Neutrophil (primary cell): ENCODE results near the gene TK1.

Source experiments
- H3K27ac ChIP-seq: fragments of 200-600 bp; sonication (generic); 2 replicates; pipeline ENCODE4 v1.5.1; 2016; ENCODE audit warnings: mild to moderate bottlenecking, moderate library complexity
- H3K27me3 ChIP-seq: fragments of 200-600 bp; sonication (generic); 2 replicates; pipeline ENCODE4 v1.6.0; 2016; ENCODE audit warnings: mild to moderate bottlenecking
- H3K36me3 ChIP-seq: fragments of 200-600 bp; sonication (generic); 2 replicates; pipeline ENCODE4 v1.5.1; 2017
- H3K4me1 ChIP-seq, 2 experiments: fragments of 200-600 bp in 1 of 2; sonication (generic) in 1 of 2; 1 replicate in 1 of 2; 2 replicates in 1 of 2; pipeline versions ENCODE4 v1.5.1 to v1.6.1; 2013 to 2016; ENCODE audit warnings: low read depth in 1 of 2, low read length in 1 of 2, mild to moderate bottlenecking in 1 of 2, moderate library complexity in 1 of 2; ENCODE audit not compliant: control insufficient read depth in 1 of 2, insufficient read depth in 1 of 2
- H3K4me3 ChIP-seq, 2 experiments: fragments of 200-600 bp in 1 of 2; sonication (generic) in 1 of 2; 1 replicate in 1 of 2; 2 replicates in 1 of 2; pipeline ENCODE4 v1.5.1; 2013 to 2016; ENCODE audit warnings: low read depth in 1 of 2, low read length in 1 of 2, mild to moderate bottlenecking in 1 of 2, moderate library complexity in 1 of 2
- H3K9me3 ChIP-seq: fragments of 200-600 bp; sonication (generic); 2 replicates; pipeline ENCODE4 v1.5.1; 2016
- CTCF ChIP-seq: fragments of 200-600 bp; sonication (generic); IDR thresholded peaks from 2 replicates; pipeline ENCODE4 v1.5.1; 2016; ENCODE audit warnings: antibody characterized with exemption

Gene TK1

DNA sequence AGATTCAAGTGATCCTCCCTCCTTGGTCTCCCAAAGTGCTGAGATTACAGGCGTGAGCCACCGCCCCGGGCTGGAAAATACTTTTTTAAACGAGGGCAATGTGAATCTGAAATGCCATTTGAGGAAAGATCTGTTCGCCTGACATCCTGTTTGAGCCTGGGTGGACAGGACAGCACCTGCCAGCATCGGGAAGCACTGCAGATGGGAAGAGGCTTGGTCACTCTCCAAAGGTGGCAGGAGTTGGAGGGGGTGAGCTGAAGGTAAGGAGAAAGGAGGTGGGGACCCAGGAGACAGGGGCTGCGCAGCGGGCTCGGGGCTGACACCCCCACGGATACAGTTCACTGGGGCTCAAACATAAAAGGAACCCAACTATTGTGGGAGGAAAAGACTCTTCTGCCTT, 23.3 kb upstream of the TK1 start:
- Histone ChIP-seq H3K36me3 (no peaks in the 10 kb centered on the region), H3K27ac (no peak overlapping the region), H3K27me3 (no peaks in the 10 kb centered on the region), H3K4me3 (no peak overlapping the region), H3K4me1 (peaks cover 10 to 17% of the 10 kb centered on the region in 2 experiments), H3K9me3 (no peaks in the 10 kb centered on the region)
- TF ChIP-seq CTCF, result no peak

DNA sequence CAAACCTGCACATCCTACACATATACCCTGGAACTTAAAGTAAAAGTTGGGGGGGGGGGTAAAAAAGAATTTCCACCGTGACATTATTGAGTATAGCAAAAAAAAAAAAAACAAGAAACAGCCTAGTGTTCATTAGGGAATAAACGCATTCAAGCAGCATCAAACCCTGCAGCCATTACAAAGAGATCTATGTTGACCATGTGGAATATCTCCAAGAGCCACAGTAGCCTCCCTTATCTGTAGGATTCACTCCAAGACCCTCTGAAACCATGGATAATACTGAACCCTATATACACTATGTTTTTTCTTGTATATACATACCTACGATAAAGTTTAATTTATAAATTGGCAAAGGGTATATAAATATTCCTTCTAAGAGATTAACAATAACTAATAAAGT, 21.6 kb upstream of the TK1 start:
- Histone ChIP-seq H3K4me1 (peaks cover 0 to 3% of the 10 kb centered on the region in 2 experiments), H3K9me3 (no peaks in the 10 kb centered on the region), H3K36me3 (no peaks in the 10 kb centered on the region), H3K27me3 (no peaks in the 10 kb centered on the region), H3K4me3 (no peak overlapping the region), H3K27ac (no peak overlapping the region)
- no peak for TF ChIP-seq CTCF

DNA sequence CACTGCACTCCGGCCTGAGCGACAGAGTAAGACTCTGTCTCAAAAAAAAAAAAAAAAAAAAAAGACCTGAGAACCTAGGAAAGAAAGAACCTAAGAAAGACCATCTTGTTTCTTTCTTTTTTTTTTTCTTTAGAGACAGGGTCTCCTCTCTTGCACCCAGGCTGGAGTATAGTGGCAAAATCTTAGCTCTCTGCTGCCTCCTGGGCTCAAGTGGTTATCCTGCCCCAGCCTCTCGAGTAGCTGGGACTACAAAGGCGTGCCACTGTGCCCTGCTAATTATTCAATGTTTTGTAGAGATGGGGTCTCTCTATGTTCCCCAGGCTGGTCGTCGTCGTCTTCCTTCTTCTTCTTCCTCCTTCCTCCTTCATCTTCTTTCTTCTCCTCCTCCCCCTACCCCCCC, 19.4 kb upstream of the TK1 start:
- no peaks in the 10 kb centered on the region for H3K36me3 ChIP-seq
- H3K4me1 ChIP-seq, result peaks cover 0 to 3% of the 10 kb centered on the region in 2 experiments
- H3K27ac ChIP-seq, result no peak overlapping the region
- no peaks in the 10 kb centered on the region for H3K9me3 ChIP-seq
- H3K27me3 ChIP-seq, result no peaks in the 10 kb centered on the region
- TF ChIP-seq CTCF, result no peak
- H3K4me3 ChIP-seq, result no peak overlapping the region

- Histone ChIP-seq H3K27me3 (no peaks in the 10 kb centered on the region), H3K9me3 (no peaks in the 10 kb centered on the region), H3K4me3 (no peak overlapping the region), H3K36me3 (no peaks in the 10 kb centered on the region), H3K4me1 (peaks cover 0 to 3% of the 10 kb centered on the region in 2 experiments), H3K27ac (no peak overlapping the region)
- no peak for TF ChIP-seq CTCF
Observed at GRCh38 chr17:78205124-78205775, 18.4 kb upstream of the TK1 start.

DNA sequence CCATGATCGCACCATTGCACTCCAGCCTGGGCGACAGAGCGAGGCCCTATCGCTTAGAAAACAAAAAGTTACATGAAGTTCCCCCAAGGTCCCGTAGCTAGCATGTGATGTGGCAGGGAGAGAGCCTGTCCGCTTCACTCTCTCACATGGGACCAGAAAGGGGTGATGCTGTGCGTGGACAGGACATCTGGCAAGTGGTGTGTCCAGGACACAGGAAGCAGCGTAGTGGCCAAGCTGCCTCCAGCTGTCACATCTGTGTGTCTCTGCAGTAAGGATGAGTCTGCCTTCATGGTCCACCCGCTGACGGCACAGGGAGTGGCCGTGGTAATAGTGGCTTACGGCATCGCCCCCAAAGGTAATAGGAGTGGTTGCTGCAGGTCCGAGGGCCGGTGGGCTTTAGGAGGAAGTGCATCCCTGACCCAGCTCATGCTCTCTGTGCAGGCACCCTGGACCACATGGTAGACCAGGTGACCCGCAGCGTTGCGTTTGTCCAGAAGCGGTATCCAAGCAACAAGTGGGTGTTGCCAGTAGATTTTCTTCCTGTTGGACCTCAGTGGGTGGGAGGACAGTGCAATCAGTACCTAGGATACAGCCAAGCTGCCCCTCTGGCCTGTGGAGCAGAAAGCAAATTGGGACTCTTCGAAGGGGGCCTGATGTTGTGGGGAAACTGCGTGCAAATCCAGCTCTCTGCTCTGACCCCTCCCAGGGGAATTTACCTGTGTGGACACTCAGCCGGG, 17.7 kb upstream of the TK1 start:
- TF ChIP-seq CTCF, result no peak
- H3K27me3 ChIP-seq, result no peaks in the 10 kb centered on the region
- H3K9me3 ChIP-seq, result no peaks in the 10 kb centered on the region
- H3K4me1 ChIP-seq, result peaks cover 3 to 6% of the 10 kb centered on the region in 2 experiments
- no peak overlapping the region for H3K27ac ChIP-seq
- no peaks in the 10 kb centered on the region for H3K36me3 ChIP-seq
- H3K4me3 ChIP-seq, result no peak overlapping the region
